GM20000 (cell line): ENCODE measurements around the gene PGAP3.
"Not testable (repeated sequence)": the region's sequence is repeated elsewhere in the genome, so short reads cannot be mapped to it uniquely, and the experiment has no call there.

Experiments
- DNase-seq: peaks from one replicate; pipeline ENCODE4 v3.0.0; 2012; ENCODE audit warnings: low spot score
- CTCF ChIP-seq: IDR thresholded peaks from 2 replicates; pipeline ENCODE4 v1.5.1; 2012; ENCODE audit warnings: mild to moderate bottlenecking, control low read depth; ENCODE audit errors: extremely low read depth, missing control alignments

Gene PGAP3

GRCh38 chr17:39711851-39712250, 24.0 kb upstream of the PGAP3 start:
- no peak for DNase-seq
- no peak for TF ChIP-seq CTCF

GRCh38 chr17:39711071-39711470, 23.2 kb upstream of the PGAP3 start:
- DNase-seq, result not testable (repeated sequence)

- DNase-seq, result no peak
- no peak for TF ChIP-seq CTCF
These were observed 22.4 kb upstream of the PGAP3 start for GRCh38 chr17:39709998-39710964.

GRCh38 chr17:39709319-39709997, 21.6 kb upstream of the PGAP3 start:
- no peak for TF ChIP-seq CTCF

GRCh38 chr17:39706921-39707337, 19.1 kb upstream of the PGAP3 start:
- TF ChIP-seq CTCF, result no peak
- no peak for DNase-seq

More at GRCh38 chr17:39709319-39709997, 21.6 kb upstream of the PGAP3 start:
- DNase-seq, result no peak

GRCh38 chr17:39706383-39706782, 18.5 kb upstream of the PGAP3 start:
- DNase-seq, result no peak
- no peak for TF ChIP-seq CTCF

GRCh38 chr17:39705786-39706348, 18.0 kb upstream of the PGAP3 start:
- no peak for TF ChIP-seq CTCF
- DNase-seq, result no peak
